ENCODE measurements around the gene VPS33B. TPM values are rescaled to one million over a fixed set of nuclear protein-coding genes. Genes with fewer than 3 reads are reported as not detected.
A peak's percentile ranks its signal among the peaks of the same experiment; 100 is the strongest.

VPS33B gene
- total RNA-seq, 1 experiment from 2014 or later = 16.3 TPM

DNA sequence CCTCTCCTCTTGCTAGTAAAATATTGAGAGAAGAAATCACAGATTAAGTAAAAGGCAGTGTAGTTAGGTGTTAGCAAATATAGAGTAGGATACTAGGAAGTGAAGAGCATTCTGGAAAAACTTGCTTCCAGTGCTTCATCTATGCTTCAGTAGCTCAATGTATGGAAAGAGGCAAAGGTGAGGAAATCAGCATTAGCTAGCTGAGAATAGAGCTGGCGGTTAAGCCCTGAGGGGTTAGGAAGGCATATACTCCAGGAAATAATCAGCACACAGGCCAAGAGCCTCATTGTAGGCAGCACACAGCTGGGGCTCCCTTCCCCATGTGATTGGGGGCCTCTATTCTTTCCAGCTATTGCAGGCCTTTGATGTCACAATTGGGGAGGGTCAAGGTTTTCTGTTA is 54.0 kb downstream of the VPS33B start:
- Histone ChIP-seq H3T11ph (ENCODE audit: low read length) (no peak overlapping the region), H4K91ac (ENCODE audit: insufficient read length, low read depth, low read length) (no peak overlapping the region), H2BK5ac (ENCODE audit: insufficient read length, low read length) (no peak overlapping the region), H3K79me2 (ENCODE audit: insufficient read depth, low read length) (no peaks in the 10 kb centered on the region), H3K23me2 (ENCODE audit: insufficient read length, low read depth, low read length, poor library complexity, severe bottlenecking) (no peaks in the 10 kb centered on the region), H3K9ac (ENCODE audit: extremely low read depth, insufficient read length, low read length) (no peak overlapping the region), H3K14ac (ENCODE audit: insufficient read depth, low read length) (no peak overlapping the region), H3K56ac (ENCODE audit: insufficient read length, low read depth, low read length) (no peak overlapping the region), H2AFZ (ENCODE audit: low read length) (no peak overlapping the region), H3K27me3 (ENCODE audit: insufficient read depth, low read length) (no peaks in the 10 kb centered on the region), H4K5ac (ENCODE audit: insufficient read length, low read depth, low read length) (no peak overlapping the region), H3K4me2 (ENCODE audit: insufficient read depth, insufficient read length, low read length) (no peak overlapping the region), H3K27ac (ENCODE audit: insufficient read length, low read depth, low read length) (no peak overlapping the region), H2BK15ac (ENCODE audit: low read depth, low read length) (no peak overlapping the region), H3K9me3 (ENCODE audit: control insufficient read depth, low read depth, low read length) (no peaks in the 10 kb centered on the region), H3K23ac (ENCODE audit: insufficient read length, low read depth, low read length) (no peak overlapping the region), H4K8ac (replicated peaks; ENCODE audit: insufficient read length, low read depth, low read length) (no peak overlapping the region), H2BK120ac (ENCODE audit: low read depth, low read length, poor library complexity, severe bottlenecking) (no peak overlapping the region), H2BK12ac (ENCODE audit: insufficient read length, low read depth, low read length) (no peak overlapping the region), H2BK20ac (ENCODE audit: low read depth, low read length, poor library complexity, severe bottlenecking) (no peak overlapping the region), H3K18ac (ENCODE audit: insufficient read length, low read depth, low read length) (no peak overlapping the region), H3K79me1 (ENCODE audit: insufficient read depth, low read depth, low read length, poor library complexity, severe bottlenecking) (no peaks in the 10 kb centered on the region), H2AK5ac (ENCODE audit: insufficient read length, low read length) (no peak overlapping the region), H4K20me1 (ENCODE audit: control insufficient read depth, insufficient read depth, insufficient read length) (no peaks in the 10 kb centered on the region), H3K4me1 (ENCODE audit: insufficient read depth, low read length) (no peaks in the 10 kb centered on the region), H3K4ac (ENCODE audit: low read depth, low read length) (no peak overlapping the region)
- no CpG with 5 or more reads among the region's 1 CpG for WGBS (ENCODE audit: extremely low coverage, insufficient read length, low lambda C conversion rate)
- Mint-ChIP-seq H3K4me1 (no peaks in the 10 kb centered on the region), H3K4me3 (no peak overlapping the region), H3K9me3 (no peaks in the 10 kb centered on the region), H3K36me3 (ENCODE audit: insufficient read depth in 1 of 3, low read depth in 3 of 3) (peaks cover 39 to 83% (median 76%) of the 10 kb centered on the region in 3 experiments; a peak in 6 of 7 replicates), H3K27ac (peak overlapping the region in 1 of 3 experiments; percentile 41; a peak in 1 of 7 replicates), H3K27me3 (ENCODE audit: low read depth) (no peaks in the 10 kb centered on the region)
- TF ChIP-seq CTCF (conservative IDR thresholded peaks at IDR 0.05) = no peak
- no peak for DNase-seq

Data from H9 (cell line).